WTC11 (cell line): ENCODE measurements around the gene ZNF85. TPM values are rescaled to one million over a fixed set of nuclear protein-coding genes. Genes with fewer than 3 reads are reported as not detected.

Experiments
- ATAC-seq: fragments of 200-7000 bp; cut with Tn5 transposase; 2 replicates; pipeline ENCODE4 v1.10.0; 2021; ENCODE audit warnings: mild to moderate bottlenecking, moderate library complexity
- CTCF ChIA-PET: fragments of 300-600 bp; sonication (Branson Sonifier 250); formaldehyde crosslinking; loops from one replicate; lab custom pipeline; 2021; ENCODE audit warnings: antibody characterized with exemption; lab: Charles Lee
- POLR2A ChIA-PET: fragments of 350-600 bp; sonication (Branson Sonifier 250); formaldehyde crosslinking; loops from one replicate; lab custom pipeline; 2021; ENCODE audit warnings: antibody characterized with exemption; lab: Charles Lee
- DNase-seq: peaks from one replicate; pipeline ENCODE4 v3.0.0; 2021; ENCODE audit warnings: low spot score
- H3K27ac Mint-ChIP-seq: 2 replicates; pipeline ENCODE4 v1.8.0; 2021; ENCODE audit warnings: mixed read lengths
- H3K27me3 Mint-ChIP-seq: 2 replicates; pipeline ENCODE4 v1.8.0; 2021; ENCODE audit warnings: low read depth, mild to moderate bottlenecking, moderate library complexity, mixed read lengths
- H3K36me3 Mint-ChIP-seq: 2 replicates; pipeline ENCODE4 v1.8.0; 2021; ENCODE audit warnings: mixed read lengths
- H3K4me1 Mint-ChIP-seq: 2 replicates; pipeline ENCODE4 v1.8.0; 2022; ENCODE audit warnings: mixed read lengths
- H3K4me3 Mint-ChIP-seq: 2 replicates; pipeline ENCODE4 v1.8.0; 2021; ENCODE audit warnings: mild to moderate bottlenecking, moderate library complexity, mixed read lengths
- H3K9me3 Mint-ChIP-seq: 2 replicates; pipeline ENCODE4 v1.8.0; 2021; ENCODE audit warnings: mixed read lengths
- AFF4 ChIP-seq: sonication (generic); formaldehyde crosslinking; IDR thresholded peaks from 2 replicates; pipeline ENCODE4 v1.8.1; 2023; ENCODE audit warnings: mild to moderate bottlenecking, missing genetic modification reagents, borderline replicate concordance
- ATF3 ChIP-seq: sonication (generic); formaldehyde crosslinking; conservative IDR thresholded peaks from 2 replicates; pipeline ENCODE4 v1.8.1; 2022; ENCODE audit warnings: mild to moderate bottlenecking, missing genetic modification reagents
- CTCF ChIP-seq: fragments of 200-600 bp; IDR thresholded peaks from 2 replicates; pipeline ENCODE4 v1.8.0; 2022; ENCODE audit warnings: antibody characterized with exemption
- E2F1 ChIP-seq: sonication (generic); formaldehyde crosslinking; IDR thresholded peaks from 2 replicates; pipeline ENCODE4 v1.8.0; 2022; ENCODE audit warnings: mild to moderate bottlenecking, missing genetic modification reagents
- GTF2I ChIP-seq: fragments of 250-450 bp; sonication (Bioruptor Pico); conservative IDR thresholded peaks from 2 replicates; pipeline ENCODE4 v1.4.0; 2021; ENCODE audit warnings: mild to moderate bottlenecking
- NR3C1 ChIP-seq: sonication (generic); formaldehyde crosslinking; conservative IDR thresholded peaks from 2 replicates; pipeline ENCODE4 v1.8.1; 2023; ENCODE audit warnings: low read depth, mild to moderate bottlenecking, missing genetic modification reagents
- PRRX2 ChIP-seq: fragments of 250-450 bp; sonication (Bioruptor Pico); IDR thresholded peaks from 2 replicates; pipeline ENCODE4 v1.8.0; 2021; ENCODE audit warnings: mild to moderate bottlenecking
- RELA ChIP-seq: sonication (generic); formaldehyde crosslinking; IDR thresholded peaks from 2 replicates; pipeline ENCODE4 v1.8.1; 2022; ENCODE audit warnings: missing genetic modification reagents, mild to moderate bottlenecking, borderline replicate concordance
- SMAD4 ChIP-seq: sonication (generic); formaldehyde crosslinking; IDR thresholded peaks from 2 replicates; pipeline ENCODE4 v1.8.0; 2022; ENCODE audit warnings: mild to moderate bottlenecking, missing genetic modification reagents
- TEAD1 ChIP-seq: sonication (generic); formaldehyde crosslinking; IDR thresholded peaks from 2 replicates; pipeline ENCODE4 v1.8.0; 2022; ENCODE audit warnings: mild to moderate bottlenecking, missing genetic modification reagents
- USF2 ChIP-seq: sonication (generic); formaldehyde crosslinking; IDR thresholded peaks from 2 replicates; pipeline ENCODE4 v1.8.1; 2023; ENCODE audit warnings: mild to moderate bottlenecking, missing genetic modification reagents, moderate library complexity
- ZNF425 ChIP-seq: fragments of 250-450 bp; sonication (Bioruptor Pico); conservative IDR thresholded peaks from 2 replicates; pipeline ENCODE4 v1.9.0; 2021; ENCODE audit warnings: mild to moderate bottlenecking
- ZNF671 ChIP-seq: fragments of 250-450 bp; sonication (Bioruptor Pico); IDR thresholded peaks from 2 replicates; pipeline ENCODE4 v1.8.0; 2021; ENCODE audit warnings: mild to moderate bottlenecking
- total RNA-seq: library from RNA; stranded (reverse); gene quantifications from 3 replicates; pipeline ENCODE4 v1.2.3, GENCODE V29; 2021
- TF ChIP-seq, protein P1 (sequence below): sonication (generic); formaldehyde crosslinking; IDR thresholded peaks from 2 replicates; pipeline ENCODE4 v1.8.1; 2023; ENCODE audit warnings: mild to moderate bottlenecking, missing genetic modification reagents
- TF ChIP-seq, protein P2 (sequence below): sonication (generic); formaldehyde crosslinking; conservative IDR thresholded peaks from 2 replicates; pipeline ENCODE4 v1.8.1; 2023; ENCODE audit warnings: mild to moderate bottlenecking, low read depth, missing genetic modification reagents, moderate library complexity

The ZNF85 gene
- total RNA-seq, 1 experiment from 2014 or later, result 22.8 TPM

DNA sequence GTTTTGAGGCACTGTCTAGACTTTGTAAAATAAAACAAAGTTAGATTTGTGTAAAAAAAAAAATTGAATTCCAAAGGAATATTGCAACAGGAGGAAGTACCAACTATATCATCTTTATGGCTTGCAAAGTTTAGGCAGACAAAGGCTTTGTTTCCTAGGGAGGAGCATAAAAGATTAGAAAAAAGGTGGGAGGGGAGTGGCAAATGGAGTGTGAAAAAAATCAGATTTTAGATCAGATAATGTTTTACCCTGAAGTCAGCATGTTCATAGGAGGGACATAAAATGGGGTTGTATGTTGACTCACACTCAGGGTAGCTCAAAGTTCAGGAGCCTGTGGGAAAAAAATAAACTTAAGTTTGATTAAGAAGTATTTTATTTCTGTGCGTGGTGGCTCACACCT lies 3.7 kb downstream of the ZNF85 start:
- H3K27ac Mint-ChIP-seq, result 0 out of 2 replicates have a peak overlapping the region, but pooled peaks have one; percentile 22
- TF ChIP-seq, protein P1, sequence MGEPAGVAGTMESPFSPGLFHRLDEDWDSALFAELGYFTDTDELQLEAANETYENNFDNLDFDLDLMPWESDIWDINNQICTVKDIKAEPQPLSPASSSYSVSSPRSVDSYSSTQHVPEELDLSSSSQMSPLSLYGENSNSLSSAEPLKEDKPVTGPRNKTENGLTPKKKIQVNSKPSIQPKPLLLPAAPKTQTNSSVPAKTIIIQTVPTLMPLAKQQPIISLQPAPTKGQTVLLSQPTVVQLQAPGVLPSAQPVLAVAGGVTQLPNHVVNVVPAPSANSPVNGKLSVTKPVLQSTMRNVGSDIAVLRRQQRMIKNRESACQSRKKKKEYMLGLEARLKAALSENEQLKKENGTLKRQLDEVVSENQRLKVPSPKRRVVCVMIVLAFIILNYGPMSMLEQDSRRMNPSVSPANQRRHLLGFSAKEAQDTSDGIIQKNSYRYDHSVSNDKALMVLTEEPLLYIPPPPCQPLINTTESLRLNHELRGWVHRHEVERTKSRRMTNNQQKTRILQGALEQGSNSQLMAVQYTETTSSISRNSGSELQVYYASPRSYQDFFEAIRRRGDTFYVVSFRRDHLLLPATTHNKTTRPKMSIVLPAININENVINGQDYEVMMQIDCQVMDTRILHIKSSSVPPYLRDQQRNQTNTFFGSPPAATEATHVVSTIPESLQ (CRISPR knock-in tag), result no peak
- TF ChIP-seq PRRX2, result no peak
- TF ChIP-seq AFF4 (CRISPR knock-in tag), result no peak
- no peak for TF ChIP-seq TEAD1 (CRISPR knock-in tag)
- no peak for TF ChIP-seq NR3C1 (CRISPR knock-in tag)
- TF ChIP-seq, all 79 proteins: peak for 0
- H3K4me1 Mint-ChIP-seq, result peaks cover 16% of the 10 kb centered on the region
- peaks cover 22% of the 10 kb centered on the region for H3K36me3 Mint-ChIP-seq
- no peak overlapping the region for H3K4me3 Mint-ChIP-seq
- DNase-seq, result no peak
- no peaks in the 10 kb centered on the region for H3K27me3 Mint-ChIP-seq
- POLR2A ChIA-PET, result no interaction called here
- H3K9me3 Mint-ChIP-seq, result 0 out of 2 replicates have a peak, but pooled peaks cover 4% of the 10 kb centered on the region
- no peak for ATAC-seq
- CTCF ChIA-PET, result no interaction called here

DNA sequence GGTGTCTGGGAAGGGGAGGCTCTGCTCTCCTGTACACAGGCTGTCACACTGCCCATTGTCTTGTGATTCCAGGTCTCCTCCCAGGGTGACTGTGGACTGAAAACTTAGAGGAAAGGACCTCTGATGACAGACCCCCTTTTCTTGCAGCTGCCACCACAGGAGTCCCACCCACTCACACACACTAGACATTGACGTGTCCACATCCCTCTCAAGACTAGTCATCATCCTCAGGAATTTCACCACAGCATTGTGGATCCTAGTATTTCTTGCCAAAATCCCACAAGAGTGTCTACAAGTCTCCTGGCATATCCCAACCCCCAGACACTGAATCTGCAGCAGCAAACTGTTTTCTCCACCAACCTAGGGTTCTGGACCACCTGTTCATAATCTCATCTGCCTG lies 5.3 kb downstream of the ZNF85 start:
- ATAC-seq, result no peak
- no peak overlapping the region; the same call in 1 of the 2 replicates for H3K27ac Mint-ChIP-seq
- no peak overlapping the region for H3K4me3 Mint-ChIP-seq
- TF ChIP-seq TEAD1 (CRISPR knock-in tag) (no peak), RELA (no peak), ZNF671 (CRISPR knock-in tag) (no peak), USF2 (CRISPR knock-in tag) (no peak), CTCF (no peak), ATF3 (CRISPR knock-in tag) (no peak), E2F1 (no peak), SMAD4 (no peak), ZNF425 (CRISPR knock-in tag) (no peak), GTF2I (no peak)
- TF ChIP-seq, protein P2, sequence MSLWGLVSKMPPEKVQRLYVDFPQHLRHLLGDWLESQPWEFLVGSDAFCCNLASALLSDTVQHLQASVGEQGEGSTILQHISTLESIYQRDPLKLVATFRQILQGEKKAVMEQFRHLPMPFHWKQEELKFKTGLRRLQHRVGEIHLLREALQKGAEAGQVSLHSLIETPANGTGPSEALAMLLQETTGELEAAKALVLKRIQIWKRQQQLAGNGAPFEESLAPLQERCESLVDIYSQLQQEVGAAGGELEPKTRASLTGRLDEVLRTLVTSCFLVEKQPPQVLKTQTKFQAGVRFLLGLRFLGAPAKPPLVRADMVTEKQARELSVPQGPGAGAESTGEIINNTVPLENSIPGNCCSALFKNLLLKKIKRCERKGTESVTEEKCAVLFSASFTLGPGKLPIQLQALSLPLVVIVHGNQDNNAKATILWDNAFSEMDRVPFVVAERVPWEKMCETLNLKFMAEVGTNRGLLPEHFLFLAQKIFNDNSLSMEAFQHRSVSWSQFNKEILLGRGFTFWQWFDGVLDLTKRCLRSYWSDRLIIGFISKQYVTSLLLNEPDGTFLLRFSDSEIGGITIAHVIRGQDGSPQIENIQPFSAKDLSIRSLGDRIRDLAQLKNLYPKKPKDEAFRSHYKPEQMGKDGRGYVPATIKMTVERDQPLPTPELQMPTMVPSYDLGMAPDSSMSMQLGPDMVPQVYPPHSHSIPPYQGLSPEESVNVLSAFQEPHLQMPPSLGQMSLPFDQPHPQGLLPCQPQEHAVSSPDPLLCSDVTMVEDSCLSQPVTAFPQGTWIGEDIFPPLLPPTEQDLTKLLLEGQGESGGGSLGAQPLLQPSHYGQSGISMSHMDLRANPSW (CRISPR knock-in tag), result no peak

More for the DNA sequence above, 5.3 kb downstream of the ZNF85 start:
- ChIA-PET CTCF (no interaction called here), POLR2A (no interaction called here)
- H3K36me3 Mint-ChIP-seq, result peaks cover 29% of the 10 kb centered on the region
- no peaks in the 10 kb centered on the region for H3K27me3 Mint-ChIP-seq
- H3K9me3 Mint-ChIP-seq, result 0 out of 2 replicates have a peak, but pooled peaks cover 4% of the 10 kb centered on the region
- H3K4me1 Mint-ChIP-seq, result peaks cover 14% of the 10 kb centered on the region
- no peak for DNase-seq
